Measurements from ENCODE around the gene TADA2A.

DNA sequence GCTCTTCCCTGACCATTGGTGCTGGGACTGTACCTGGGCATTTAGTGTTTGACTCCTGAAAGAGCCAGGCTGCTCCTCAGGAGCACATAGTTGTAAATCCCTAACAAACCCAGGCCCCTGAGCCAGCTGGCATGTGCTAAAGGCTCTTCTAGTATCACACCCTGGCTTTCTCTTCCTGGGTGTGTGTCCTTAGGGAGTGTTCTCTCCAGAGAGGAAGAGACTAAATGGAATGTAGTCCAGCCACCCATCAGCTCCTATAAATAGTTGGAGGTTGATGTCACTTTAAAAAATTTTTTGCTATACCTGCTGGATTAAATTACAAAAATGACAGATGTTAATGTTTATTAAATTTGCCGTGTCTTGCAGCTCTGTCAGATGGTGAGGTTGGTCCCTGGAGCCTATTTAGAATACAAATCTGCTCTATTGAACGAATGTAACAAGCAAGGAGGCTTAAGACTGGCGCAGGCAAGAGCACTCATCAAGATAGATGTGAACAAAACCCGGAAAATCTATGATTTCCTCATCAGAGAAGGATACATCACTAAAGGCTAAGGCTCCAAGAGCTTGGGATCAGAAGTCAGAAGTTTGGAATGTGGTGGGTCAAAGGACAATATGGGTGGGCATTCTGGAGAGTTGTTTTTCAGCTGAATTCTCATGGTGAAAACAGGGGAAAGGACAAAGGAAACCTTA is 69.9 kb downstream of the TADA2A start:
- no peak for TF ChIP-seq EZH2 (IDR thresholded peaks at IDR 0.05; ENCODE audit: borderline replicate concordance, low read length)
- TF ChIP-seq, protein P1, sequence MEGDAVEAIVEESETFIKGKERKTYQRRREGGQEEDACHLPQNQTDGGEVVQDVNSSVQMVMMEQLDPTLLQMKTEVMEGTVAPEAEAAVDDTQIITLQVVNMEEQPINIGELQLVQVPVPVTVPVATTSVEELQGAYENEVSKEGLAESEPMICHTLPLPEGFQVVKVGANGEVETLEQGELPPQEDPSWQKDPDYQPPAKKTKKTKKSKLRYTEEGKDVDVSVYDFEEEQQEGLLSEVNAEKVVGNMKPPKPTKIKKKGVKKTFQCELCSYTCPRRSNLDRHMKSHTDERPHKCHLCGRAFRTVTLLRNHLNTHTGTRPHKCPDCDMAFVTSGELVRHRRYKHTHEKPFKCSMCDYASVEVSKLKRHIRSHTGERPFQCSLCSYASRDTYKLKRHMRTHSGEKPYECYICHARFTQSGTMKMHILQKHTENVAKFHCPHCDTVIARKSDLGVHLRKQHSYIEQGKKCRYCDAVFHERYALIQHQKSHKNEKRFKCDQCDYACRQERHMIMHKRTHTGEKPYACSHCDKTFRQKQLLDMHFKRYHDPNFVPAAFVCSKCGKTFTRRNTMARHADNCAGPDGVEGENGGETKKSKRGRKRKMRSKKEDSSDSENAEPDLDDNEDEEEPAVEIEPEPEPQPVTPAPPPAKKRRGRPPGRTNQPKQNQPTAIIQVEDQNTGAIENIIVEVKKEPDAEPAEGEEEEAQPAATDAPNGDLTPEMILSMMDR (IDR thresholded peaks at IDR 0.05; ENCODE audit: low read length): no peak

Measured in OCI-LY1 (cell line).